H9 (cell line): ENCODE data around the gene PLB1. TPM values are rescaled to one million over a fixed set of nuclear protein-coding genes. Genes with fewer than 3 reads are reported as not detected.

Source experiments
- DNase-seq: peaks from one replicate; pipeline ENCODE4 v3.0.0-alpha.2; 2017
- H2AFZ ChIP-seq: one replicate; pipeline ENCODE4 v1.6.1; 2013; ENCODE audit warnings: mild to moderate bottlenecking, low read length, control low read depth, moderate library complexity
- H2AK5ac ChIP-seq: 2 replicates; pipeline ENCODE4 v1.6.1; 2013; ENCODE audit warnings: low read length, control low read depth, mixed read lengths; ENCODE audit not compliant: insufficient read length
- H2BK120ac ChIP-seq: one replicate; pipeline ENCODE4 v1.6.1; 2013; ENCODE audit warnings: low read depth, mild to moderate bottlenecking, low read length, control low read depth, inconsistent platforms; ENCODE audit not compliant: poor library complexity, severe bottlenecking
- H2BK12ac ChIP-seq: 2 replicates; pipeline ENCODE4 v1.6.1; 2013; ENCODE audit warnings: low read length, control low read depth, mixed read lengths, low read depth; ENCODE audit not compliant: insufficient read length
- H2BK15ac ChIP-seq: 2 replicates; pipeline ENCODE4 v1.6.1; 2013; ENCODE audit warnings: low read depth, low read length, control low read depth
- H2BK20ac ChIP-seq: one replicate; pipeline ENCODE4 v1.6.1; 2013; ENCODE audit warnings: low read depth, mild to moderate bottlenecking, low read length, control low read depth, inconsistent platforms; ENCODE audit not compliant: poor library complexity, severe bottlenecking
- H2BK5ac ChIP-seq: 2 replicates; pipeline ENCODE4 v1.6.1; 2013; ENCODE audit warnings: low read length, control low read depth, mixed read lengths; ENCODE audit not compliant: insufficient read length
- H3K14ac ChIP-seq: 2 replicates; pipeline ENCODE4 v1.6.1; 2013; ENCODE audit warnings: low read length, control low read depth; ENCODE audit not compliant: insufficient read depth
- H3K18ac ChIP-seq: 2 replicates; pipeline ENCODE4 v1.6.1; 2013; ENCODE audit warnings: low read depth, mild to moderate bottlenecking, mixed read lengths, low read length, control low read depth; ENCODE audit not compliant: insufficient read length
- H3K23ac ChIP-seq: 2 replicates; pipeline ENCODE4 v1.6.1; 2013; ENCODE audit warnings: low read length, control low read depth, mixed read lengths, low read depth; ENCODE audit not compliant: insufficient read length
- H3K23me2 ChIP-seq: 2 replicates; pipeline ENCODE4 v1.6.1; 2013; ENCODE audit warnings: low read depth, mild to moderate bottlenecking, mixed read lengths, low read length, control low read depth; ENCODE audit not compliant: insufficient read length, poor library complexity, severe bottlenecking
- H3K27ac ChIP-seq: 2 replicates; pipeline ENCODE4 v1.5.1; 2013; ENCODE audit warnings: low read length, control low read depth, mixed read lengths, low read depth; ENCODE audit not compliant: insufficient read length
- H3K27me3 ChIP-seq: 2 replicates; pipeline ENCODE4 v1.6.1; 2013; ENCODE audit warnings: low read length, control low read depth, inconsistent platforms; ENCODE audit not compliant: insufficient read depth
- H3K4ac ChIP-seq: 2 replicates; pipeline ENCODE4 v1.6.1; 2013; ENCODE audit warnings: low read depth, mild to moderate bottlenecking, control low read depth, inconsistent platforms, low read length, moderate library complexity
- H3K4me1 ChIP-seq: 2 replicates; pipeline ENCODE4 v1.6.1; 2013; ENCODE audit warnings: low read length, control low read depth, inconsistent platforms; ENCODE audit not compliant: insufficient read depth
- H3K4me2 ChIP-seq: 2 replicates; pipeline ENCODE4 v1.6.1; 2013; ENCODE audit warnings: low read length, control low read depth, mixed read lengths; ENCODE audit not compliant: insufficient read length, insufficient read depth
- H3K56ac ChIP-seq: 2 replicates; pipeline ENCODE4 v1.6.1; 2013; ENCODE audit warnings: low read depth, mild to moderate bottlenecking, mixed read lengths, low read length, control low read depth; ENCODE audit not compliant: insufficient read length
- H3K79me1 ChIP-seq: 2 replicates; pipeline ENCODE4 v1.6.1; 2013; ENCODE audit warnings: low read depth, mild to moderate bottlenecking, moderate library complexity, low read length, control low read depth, inconsistent platforms; ENCODE audit not compliant: insufficient read depth, poor library complexity, severe bottlenecking
- H3K79me2 ChIP-seq: 2 replicates; pipeline ENCODE4 v1.6.1; 2013; ENCODE audit warnings: low read length, control low read depth, inconsistent platforms; ENCODE audit not compliant: insufficient read depth
- H3K9ac ChIP-seq: 2 replicates; pipeline ENCODE4 v1.6.1; 2013; ENCODE audit warnings: low read length, control low read depth, mixed read lengths; ENCODE audit not compliant: insufficient read length; ENCODE audit errors: extremely low read depth
- H3K9me3 ChIP-seq: one replicate; pipeline ENCODE4 v1.6.1; 2013; ENCODE audit warnings: low read depth, low read length, inconsistent platforms; ENCODE audit not compliant: control insufficient read depth
- H3T11ph ChIP-seq: one replicate; pipeline ENCODE4 v1.6.1; 2013; ENCODE audit warnings: mild to moderate bottlenecking, low read length, control low read depth, inconsistent platforms
- H4K20me1 ChIP-seq: one replicate; pipeline ENCODE4 v1.6.1; 2013; ENCODE audit not compliant: control insufficient read depth, insufficient read length, insufficient read depth
- H4K5ac ChIP-seq: 2 replicates; pipeline ENCODE4 v1.6.1; 2013; ENCODE audit warnings: low read depth, mild to moderate bottlenecking, mixed read lengths, low read length, control low read depth; ENCODE audit not compliant: insufficient read length
- H4K8ac ChIP-seq: replicated peaks from 2 replicates; pipeline ENCODE4 v1.6.1; 2013; ENCODE audit warnings: low read length, control low read depth, mixed read lengths, low read depth; ENCODE audit not compliant: insufficient read length
- H4K91ac ChIP-seq: 2 replicates; pipeline ENCODE4 v1.6.1; 2013; ENCODE audit warnings: low read depth, mild to moderate bottlenecking, moderate library complexity, mixed read lengths, low read length, control low read depth; ENCODE audit not compliant: insufficient read length
- H3K27ac Mint-ChIP-seq, 3 experiments: 2 replicates in 2 of 3; 3 replicates in 1 of 3; pipeline ENCODE4 v1.8.0; 2020 to 2021; ENCODE audit warnings: mixed read lengths in 3 of 3, mild to moderate bottlenecking in 1 of 3, moderate library complexity in 1 of 3
- H3K27me3 Mint-ChIP-seq: 2 replicates; pipeline ENCODE4 v1.8.0; 2021; ENCODE audit warnings: low read depth, mild to moderate bottlenecking, moderate library complexity, mixed read lengths
- H3K36me3 Mint-ChIP-seq, 3 experiments: 2 replicates in 2 of 3; 3 replicates in 1 of 3; pipeline ENCODE4 v1.8.0; 2020 to 2021; ENCODE audit warnings: low read depth in 3 of 3, mixed read lengths in 3 of 3; ENCODE audit not compliant: insufficient read depth in 1 of 3
- H3K4me1 Mint-ChIP-seq, 2 experiments: 2 replicates each; pipeline ENCODE4 v1.8.0; 2020; ENCODE audit warnings: mixed read lengths in 2 of 2
- H3K4me3 Mint-ChIP-seq, 2 experiments: 2 replicates in 1 of 2; 3 replicates in 1 of 2; pipeline ENCODE4 v1.8.0; 2020 to 2021; ENCODE audit warnings: mild to moderate bottlenecking in 2 of 2, mixed read lengths in 2 of 2, moderate library complexity in 1 of 2
- H3K9me3 Mint-ChIP-seq, 2 experiments: 2 replicates in 1 of 2; 3 replicates in 1 of 2; pipeline ENCODE4 v1.8.0; 2020; ENCODE audit warnings: mild to moderate bottlenecking in 2 of 2, mixed read lengths in 2 of 2, moderate library complexity in 1 of 2
- CTCF ChIP-seq: fragments of 200-600 bp; sonication (generic); conservative IDR thresholded peaks from 3 replicates; pipeline ENCODE4 v1.8.0; 2021; ENCODE audit warnings: antibody characterized with exemption, mild to moderate bottlenecking
- WGBS: extraction: QIAGEN DNeasy Blood & Tissue Kit; methylation state at CpG from one replicate; pipeline ENCODE4 v1.1.7; 2013; ENCODE audit warnings: missing lambda C conversion rate, low lambda C conversion rate, mixed read lengths; ENCODE audit not compliant: insufficient read length; ENCODE audit errors: extremely low coverage; 5-methylcytosine and 5-hydroxymethylcytosine counted together
- total RNA-seq: library from RNA; stranded (reverse); gene quantifications from 2 replicates; pipeline ENCODE4 v1.2.1, GENCODE V29; 2021

The PLB1 gene
- total RNA-seq, 1 experiment from 2014 or later, result not detected

DNA sequence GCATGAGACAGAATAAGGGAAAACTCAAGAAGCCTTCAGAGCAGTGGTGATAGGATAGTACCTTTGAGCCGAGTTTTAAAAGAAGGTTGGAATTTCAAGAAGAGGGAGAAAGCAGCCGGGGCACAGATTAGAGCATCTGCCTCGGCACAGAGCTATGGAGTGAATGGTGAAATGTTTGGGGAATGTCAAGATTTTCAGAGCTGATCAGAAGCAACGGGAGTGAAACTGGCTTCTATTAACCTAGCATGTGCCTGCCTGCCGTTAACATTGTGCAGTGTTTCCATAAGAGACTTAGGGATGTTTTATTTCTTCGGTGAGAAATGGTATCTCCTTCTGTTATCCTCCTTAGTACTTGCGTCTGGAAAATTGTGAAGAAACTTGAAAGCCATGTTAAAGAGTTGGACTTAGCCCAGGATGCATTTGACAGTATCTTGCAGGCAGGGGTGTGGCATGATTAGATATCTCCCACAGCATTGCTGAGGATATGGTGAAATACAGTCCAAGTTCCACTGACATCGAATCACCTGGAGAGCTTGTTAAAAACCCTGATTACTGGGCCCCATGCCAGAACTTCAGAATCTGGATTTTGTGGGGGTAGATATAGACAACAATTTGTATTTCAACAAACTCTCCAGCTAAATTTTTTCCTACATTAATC is 158.9 kb downstream of the PLB1 start:
- DNase-seq, result no peak
- Histone ChIP-seq H3K79me1 (no peaks in the 10 kb centered on the region), H3K4ac (no peak overlapping the region), H4K5ac (no peak overlapping the region), H3K27me3 (no peaks in the 10 kb centered on the region), H2BK12ac (no peak overlapping the region), H3K4me2 (no peak overlapping the region), H3K9ac (no peak overlapping the region), H2BK120ac (no peak overlapping the region), H3K23ac (no peak overlapping the region), H2AFZ (no peak overlapping the region), H2BK20ac (no peak overlapping the region), H4K20me1 (no peaks in the 10 kb centered on the region), H2AK5ac (no peak overlapping the region), H3K56ac (no peak overlapping the region), H3K18ac (no peak overlapping the region), H4K91ac (no peak overlapping the region), H2BK5ac (no peak overlapping the region), H3K23me2 (no peaks in the 10 kb centered on the region), H3K14ac (no peak overlapping the region), H4K8ac (no peak overlapping the region), H3K79me2 (no peaks in the 10 kb centered on the region), H3K9me3 (no peaks in the 10 kb centered on the region), H3T11ph (no peak overlapping the region), H3K4me1 (no peaks in the 10 kb centered on the region), H3K27ac (no peak overlapping the region), H2BK15ac (no peak overlapping the region)
- no peaks in the 10 kb centered on the region; a peak in 1 of 7 replicates for H3K36me3 Mint-ChIP-seq
- no peak for TF ChIP-seq CTCF
- no peak overlapping the region for H3K4me3 Mint-ChIP-seq
- peaks cover 9 to 14% of the 10 kb centered on the region in 2 experiments for H3K4me1 Mint-ChIP-seq
- WGBS, result no CpG with 5 or more reads among the region's 8 CpGs
- H3K27ac Mint-ChIP-seq, result no peak overlapping the region; a peak in 1 of 7 replicates
- H3K9me3 Mint-ChIP-seq, result no peaks in the 10 kb centered on the region; a peak in 2 of 5 replicates
- no peaks in the 10 kb centered on the region for H3K27me3 Mint-ChIP-seq
